LNCaP clone FGC (cell line): ENCODE data around the gene NIT1.

ENCODE experiments used
- DNase-seq: peaks from one replicate; pipeline ENCODE4 v3.0.0-alpha.2; 2011; ENCODE audit warnings: low read depth
- H3K4me3 ChIP-seq: 2 replicates; pipeline ENCODE4 v1.5.1; 2011; ENCODE audit warnings: mild to moderate bottlenecking, low read depth, low read length, control low read depth
- TF ChIP-seq, protein P1 (sequence below): IDR thresholded peaks from 2 replicates; pipeline ENCODE4 v1.5.1; 2012; ENCODE audit warnings: mild to moderate bottlenecking; ENCODE audit not compliant: control insufficient read depth, insufficient read depth; ENCODE audit errors: extremely low read depth

NIT1 gene, protein sequence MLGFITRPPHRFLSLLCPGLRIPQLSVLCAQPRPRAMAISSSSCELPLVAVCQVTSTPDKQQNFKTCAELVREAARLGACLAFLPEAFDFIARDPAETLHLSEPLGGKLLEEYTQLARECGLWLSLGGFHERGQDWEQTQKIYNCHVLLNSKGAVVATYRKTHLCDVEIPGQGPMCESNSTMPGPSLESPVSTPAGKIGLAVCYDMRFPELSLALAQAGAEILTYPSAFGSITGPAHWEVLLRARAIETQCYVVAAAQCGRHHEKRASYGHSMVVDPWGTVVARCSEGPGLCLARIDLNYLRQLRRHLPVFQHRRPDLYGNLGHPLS

DNA sequence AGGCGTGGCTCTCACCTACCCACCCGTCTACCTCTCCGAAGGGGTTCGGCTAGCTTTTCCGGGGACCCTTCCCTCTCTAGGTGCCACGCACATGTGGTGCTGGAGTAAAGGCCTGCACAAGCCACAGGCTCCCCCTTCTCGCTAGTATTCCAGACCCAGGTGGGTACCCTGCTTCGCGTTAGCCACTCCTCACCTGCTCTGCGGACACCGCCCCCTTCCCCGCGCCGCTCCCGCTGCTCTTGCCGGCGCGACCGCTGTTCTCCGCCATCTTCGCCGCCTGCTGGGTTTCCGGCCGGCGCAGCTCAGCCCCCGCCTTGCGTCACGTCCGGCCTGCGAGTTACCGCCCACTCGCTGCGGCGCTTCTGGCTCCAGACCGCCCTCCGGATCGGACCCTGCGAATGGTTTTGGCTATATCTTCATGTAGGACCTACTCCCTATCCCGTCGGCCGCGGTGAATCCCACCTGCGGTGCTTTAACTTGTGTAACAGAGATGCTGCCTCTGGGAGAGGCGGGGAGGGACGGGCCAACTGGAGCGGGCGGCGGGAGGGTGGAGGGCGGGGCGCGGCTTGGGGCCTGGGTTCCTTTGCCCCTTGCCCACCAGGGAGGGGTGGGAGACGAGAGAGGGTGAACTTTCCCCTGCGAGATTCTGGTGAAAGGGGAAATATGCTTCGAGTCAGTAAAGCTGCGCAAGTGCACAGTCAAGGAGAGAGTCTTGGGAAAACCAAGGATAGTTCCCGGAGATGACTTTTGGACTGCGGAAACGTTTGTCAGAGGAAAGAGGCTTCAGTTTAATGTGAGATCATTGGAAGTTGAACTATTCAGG, at the start of gene NIT1, which contains the start of gene PFDN2:
TSS of gene NIT1 (plus strand) at position 347 of the 823 bp plus-strand sequence. CDS start at position 419, 72 bp downstream.
TSS of gene PFDN2 (minus strand) at position 279 of the 823 bp plus-strand sequence. CDS start at position 268, 11 bp downstream.
- TF ChIP-seq, protein P1, sequence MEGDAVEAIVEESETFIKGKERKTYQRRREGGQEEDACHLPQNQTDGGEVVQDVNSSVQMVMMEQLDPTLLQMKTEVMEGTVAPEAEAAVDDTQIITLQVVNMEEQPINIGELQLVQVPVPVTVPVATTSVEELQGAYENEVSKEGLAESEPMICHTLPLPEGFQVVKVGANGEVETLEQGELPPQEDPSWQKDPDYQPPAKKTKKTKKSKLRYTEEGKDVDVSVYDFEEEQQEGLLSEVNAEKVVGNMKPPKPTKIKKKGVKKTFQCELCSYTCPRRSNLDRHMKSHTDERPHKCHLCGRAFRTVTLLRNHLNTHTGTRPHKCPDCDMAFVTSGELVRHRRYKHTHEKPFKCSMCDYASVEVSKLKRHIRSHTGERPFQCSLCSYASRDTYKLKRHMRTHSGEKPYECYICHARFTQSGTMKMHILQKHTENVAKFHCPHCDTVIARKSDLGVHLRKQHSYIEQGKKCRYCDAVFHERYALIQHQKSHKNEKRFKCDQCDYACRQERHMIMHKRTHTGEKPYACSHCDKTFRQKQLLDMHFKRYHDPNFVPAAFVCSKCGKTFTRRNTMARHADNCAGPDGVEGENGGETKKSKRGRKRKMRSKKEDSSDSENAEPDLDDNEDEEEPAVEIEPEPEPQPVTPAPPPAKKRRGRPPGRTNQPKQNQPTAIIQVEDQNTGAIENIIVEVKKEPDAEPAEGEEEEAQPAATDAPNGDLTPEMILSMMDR = no peak
- DNase-seq = peak; percentile 37

DNA sequence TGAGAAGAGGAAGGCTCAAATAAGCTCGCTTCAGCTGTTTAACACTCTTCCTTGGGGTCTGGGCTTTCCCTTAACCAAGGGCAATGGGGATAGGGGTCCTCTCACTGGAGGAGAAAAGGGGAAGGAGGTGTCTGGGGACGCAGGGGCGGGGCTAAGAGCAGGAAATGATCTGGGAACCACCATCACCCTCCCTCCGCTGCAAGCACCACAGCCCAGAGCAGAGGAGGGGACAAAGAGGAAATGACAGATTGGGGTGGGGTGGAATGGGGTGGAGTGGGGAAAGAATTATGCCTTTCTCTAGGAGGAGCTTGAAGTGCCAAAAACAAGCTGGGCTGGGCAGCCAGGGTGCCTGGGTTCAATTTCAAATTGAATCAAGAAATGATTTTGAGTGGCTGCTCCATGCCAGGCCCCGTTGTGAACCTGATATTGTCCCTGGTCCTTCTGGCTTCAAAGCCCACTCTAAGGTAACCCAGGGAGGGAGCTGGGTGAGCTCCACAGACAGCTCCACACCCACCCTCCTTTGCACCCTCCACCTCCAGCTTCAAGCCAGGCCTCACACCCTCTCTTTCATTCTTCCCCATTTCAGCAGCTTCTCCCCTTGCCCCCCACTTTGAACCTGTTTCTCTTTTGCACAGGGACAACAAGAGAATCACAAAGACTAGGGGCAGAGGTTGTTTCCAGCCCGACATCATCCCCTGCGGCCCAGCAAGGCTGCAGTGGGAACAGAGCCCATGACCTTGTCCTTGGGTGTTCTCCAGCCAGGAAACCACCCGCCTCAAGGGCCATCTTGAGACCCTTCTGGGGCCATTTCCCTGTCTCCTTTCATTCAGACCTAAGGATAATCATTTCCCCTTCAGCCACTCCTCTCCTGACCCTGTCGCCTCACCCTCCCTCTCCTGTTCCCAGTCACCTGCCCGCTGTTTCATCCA, 49.3 kb upstream of the NIT1 start:
- H3K4me3 ChIP-seq = no peak overlapping the region

More for the DNA sequence above, at the start of gene NIT1, which contains the start of gene PFDN2:
- peak within 1 kb of the TSS; percentile 100 for H3K4me3 ChIP-seq

DNA sequence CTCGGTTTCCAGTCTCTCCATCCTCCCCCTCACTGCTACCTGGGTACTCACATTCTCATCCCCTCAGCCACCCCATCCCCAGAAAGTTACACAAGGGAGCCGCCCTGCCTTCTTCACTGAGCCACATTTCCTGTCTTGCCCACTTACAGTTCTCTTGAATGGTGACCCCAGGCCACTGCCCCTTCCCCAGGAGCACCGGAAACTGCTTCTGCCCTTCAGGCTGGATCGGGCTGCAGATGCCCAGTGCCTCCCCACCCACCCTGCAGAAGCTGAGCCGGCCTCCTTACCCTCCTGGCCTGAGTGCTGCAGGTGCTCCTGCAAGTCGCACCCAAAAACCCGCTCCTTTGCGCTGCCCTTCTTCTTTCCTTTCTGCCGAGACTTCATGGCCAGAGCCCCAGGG, 48.7 kb upstream of the NIT1 start:
- TF ChIP-seq, protein P1 = no peak
- DNase-seq = no peak
- no peak overlapping the region for H3K4me3 ChIP-seq

More for the DNA sequence above, 49.3 kb upstream of the NIT1 start:
- no peak for DNase-seq
- TF ChIP-seq, protein P1 = no peak

DNA sequence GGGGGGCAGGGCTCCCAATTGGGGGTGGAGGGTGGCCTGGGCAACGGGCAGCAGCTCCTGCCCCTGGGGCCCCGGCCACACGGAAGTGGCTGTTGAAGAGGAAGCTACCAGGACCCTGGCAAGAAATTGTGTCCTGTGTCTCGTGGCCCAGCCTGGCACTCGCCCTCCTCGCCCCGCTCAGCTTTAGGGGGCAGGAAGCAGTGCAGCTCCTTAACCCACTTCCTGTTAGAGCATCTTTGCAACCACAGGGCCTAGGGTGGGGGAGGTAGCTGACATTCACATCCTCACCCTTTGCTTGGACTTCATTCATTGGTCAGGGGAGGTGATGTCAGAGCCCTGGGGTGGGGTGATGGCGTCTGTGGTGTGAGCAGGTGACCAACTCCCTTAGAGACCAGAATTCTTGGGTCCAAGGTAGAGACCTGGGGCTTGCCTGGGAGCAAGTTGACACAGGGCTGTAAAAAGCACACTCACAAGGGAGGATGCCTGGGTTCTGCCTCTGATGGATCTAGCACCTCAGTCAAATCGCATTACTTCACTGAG, 48.1 kb upstream of the NIT1 start, which contains the start of gene ARHGAP30:
TSS of gene ARHGAP30 (minus strand) at position 161 of the 540 bp plus-strand sequence. CDS start 267 bp downstream, outside the sequence.
- no peak for DNase-seq
- TF ChIP-seq, protein P1 = no peak
- no peak within 1 kb of the TSS for H3K4me3 ChIP-seq

DNA sequence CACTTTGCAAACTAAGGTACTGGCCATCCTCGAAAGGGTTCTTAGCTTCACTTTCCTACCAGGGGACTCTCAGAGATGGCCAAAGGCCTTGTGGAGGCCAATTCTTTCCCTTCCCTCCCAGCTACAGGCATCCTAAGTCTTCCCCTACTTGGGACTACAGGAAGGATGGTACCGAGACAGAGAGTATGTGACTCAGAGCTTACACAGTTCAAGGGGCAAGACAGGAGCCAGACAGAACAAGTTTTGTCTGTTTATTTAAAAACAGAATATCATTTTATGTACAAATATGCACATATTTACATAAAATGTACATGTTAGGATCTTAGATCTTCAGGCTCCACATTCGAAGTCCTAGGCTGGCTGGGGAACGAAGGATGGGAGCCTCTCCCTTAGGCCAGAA, 47.1 kb upstream of the NIT1 start:
- TF ChIP-seq, protein P1 = no peak
- no peak for DNase-seq
- H3K4me3 ChIP-seq = no peak overlapping the region

DNA sequence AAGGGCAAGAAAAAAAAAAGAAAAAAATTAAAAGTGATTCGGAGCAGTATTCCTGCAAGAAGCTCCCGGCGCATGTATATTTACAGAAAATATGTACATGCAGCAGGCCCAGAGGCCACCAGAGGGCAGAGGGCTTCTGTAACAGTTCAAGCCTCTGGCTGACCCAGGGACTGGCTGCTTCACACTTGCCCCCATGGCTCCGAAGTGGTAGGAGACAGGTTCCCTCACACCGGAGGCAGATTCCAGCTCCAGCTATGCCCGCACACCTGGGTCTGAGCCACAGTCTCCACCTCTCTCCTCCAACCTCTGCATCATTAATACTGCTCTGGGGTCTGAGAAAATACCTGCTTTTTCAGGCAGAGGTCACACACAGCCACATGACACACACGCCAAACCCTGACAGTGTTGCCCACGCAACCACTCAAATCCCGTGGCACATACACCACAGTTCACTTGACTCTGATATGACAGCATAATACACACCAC, 46.0 kb upstream of the NIT1 start:
- no peak overlapping the region for H3K4me3 ChIP-seq
- TF ChIP-seq, protein P1 = peak; percentile 77
- peak; percentile 34 for DNase-seq
